DMS53 (cell line): Measurements from ENCODE around the gene SEMA6B.
"Not testable (repeated sequence)": the region's sequence is repeated elsewhere in the genome, so short reads cannot be mapped to it uniquely, and the experiment has no call there.

ENCODE experiments used
- DNase-seq: peaks from one replicate; lab custom pipeline; 2025; lab: John Stamatoyannopoulos, UW

The SEMA6B gene, protein sequence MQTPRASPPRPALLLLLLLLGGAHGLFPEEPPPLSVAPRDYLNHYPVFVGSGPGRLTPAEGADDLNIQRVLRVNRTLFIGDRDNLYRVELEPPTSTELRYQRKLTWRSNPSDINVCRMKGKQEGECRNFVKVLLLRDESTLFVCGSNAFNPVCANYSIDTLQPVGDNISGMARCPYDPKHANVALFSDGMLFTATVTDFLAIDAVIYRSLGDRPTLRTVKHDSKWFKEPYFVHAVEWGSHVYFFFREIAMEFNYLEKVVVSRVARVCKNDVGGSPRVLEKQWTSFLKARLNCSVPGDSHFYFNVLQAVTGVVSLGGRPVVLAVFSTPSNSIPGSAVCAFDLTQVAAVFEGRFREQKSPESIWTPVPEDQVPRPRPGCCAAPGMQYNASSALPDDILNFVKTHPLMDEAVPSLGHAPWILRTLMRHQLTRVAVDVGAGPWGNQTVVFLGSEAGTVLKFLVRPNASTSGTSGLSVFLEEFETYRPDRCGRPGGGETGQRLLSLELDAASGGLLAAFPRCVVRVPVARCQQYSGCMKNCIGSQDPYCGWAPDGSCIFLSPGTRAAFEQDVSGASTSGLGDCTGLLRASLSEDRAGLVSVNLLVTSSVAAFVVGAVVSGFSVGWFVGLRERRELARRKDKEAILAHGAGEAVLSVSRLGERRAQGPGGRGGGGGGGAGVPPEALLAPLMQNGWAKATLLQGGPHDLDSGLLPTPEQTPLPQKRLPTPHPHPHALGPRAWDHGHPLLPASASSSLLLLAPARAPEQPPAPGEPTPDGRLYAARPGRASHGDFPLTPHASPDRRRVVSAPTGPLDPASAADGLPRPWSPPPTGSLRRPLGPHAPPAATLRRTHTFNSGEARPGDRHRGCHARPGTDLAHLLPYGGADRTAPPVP

DNA sequence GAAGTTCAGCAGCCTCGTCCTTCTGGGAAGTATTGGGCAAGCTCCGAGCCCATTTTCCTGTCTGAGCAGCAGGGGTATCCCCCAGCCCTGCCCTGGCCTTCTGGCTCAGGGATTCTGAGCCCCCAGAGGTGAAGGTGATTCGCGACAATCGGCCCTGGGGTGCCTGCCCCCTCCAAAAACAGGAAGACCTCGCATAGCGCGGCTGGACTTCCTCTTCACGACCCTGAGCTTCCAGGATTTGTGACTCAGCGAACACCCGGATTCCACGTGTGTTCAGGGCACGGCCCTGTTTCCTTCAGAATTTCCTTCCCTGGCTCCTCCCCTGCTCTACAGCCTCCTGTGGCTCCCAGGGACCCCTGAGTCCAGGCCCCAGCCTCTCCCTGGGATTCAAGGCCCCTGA lies at the start of gene SEMA6B:
Gene SEMA6B (minus strand): TSS at position 116 of the 400 bp plus-strand sequence. CDS start 1,227 bp downstream, outside the sequence.
- DNase-seq = no peak

DNA sequence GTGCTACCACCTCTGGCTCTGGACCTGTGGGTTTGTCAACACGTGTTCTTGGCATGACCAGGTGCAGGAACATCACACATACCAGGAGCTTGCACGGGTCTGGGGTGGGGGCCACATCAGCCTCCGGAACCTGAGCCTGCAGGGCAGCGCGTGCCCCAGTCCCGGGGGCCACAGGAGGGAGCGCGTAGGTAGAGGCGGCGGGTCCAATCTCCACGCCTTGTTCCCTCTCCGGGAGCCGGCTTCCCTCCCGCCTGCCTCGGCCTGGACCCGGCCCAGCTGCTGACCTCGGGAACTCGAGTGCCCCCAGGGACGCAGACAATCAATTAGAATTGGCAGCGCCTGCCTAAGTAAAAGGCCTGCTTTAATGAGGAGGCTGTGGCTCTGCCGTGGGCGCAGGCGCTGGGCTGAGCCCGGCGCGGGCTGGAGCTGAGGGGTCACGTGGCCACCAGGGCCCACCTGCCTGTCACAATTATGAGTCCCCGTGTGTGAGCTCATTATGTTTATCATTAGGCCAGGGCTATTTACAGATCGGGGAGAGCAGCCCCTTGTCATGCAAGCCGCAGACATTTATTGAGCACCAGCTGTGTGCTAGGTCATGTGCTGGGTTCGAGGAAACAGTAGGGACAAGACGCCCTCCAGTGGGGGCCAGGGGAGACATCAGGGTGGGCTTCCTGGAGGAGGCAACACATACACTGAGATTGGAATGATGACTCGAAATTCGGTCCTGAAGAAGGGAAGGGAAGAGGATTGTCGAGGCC lies 47.6 kb upstream of the SEMA6B start:
- peak; percentile 63 for DNase-seq

DNA sequence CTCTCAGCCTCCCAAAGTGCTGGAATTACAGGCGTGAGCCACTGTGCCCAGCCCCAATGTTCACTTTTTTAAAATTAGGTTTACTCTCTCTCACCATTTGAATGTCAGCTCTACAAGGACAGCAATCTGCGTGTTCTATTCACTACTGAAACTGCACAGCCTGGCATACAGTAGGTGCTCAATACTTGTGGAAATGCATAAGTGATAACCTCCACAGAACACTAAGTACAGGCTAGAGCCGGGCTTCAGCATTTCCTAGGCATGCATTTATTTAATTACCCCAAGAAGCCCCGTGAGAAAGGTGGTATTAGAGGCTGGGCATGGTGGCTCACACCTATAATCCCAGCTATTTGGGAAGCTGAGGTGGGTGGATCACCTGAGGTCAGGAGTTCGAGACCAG lies 46.7 kb upstream of the SEMA6B start:
- DNase-seq = no peak

DNA sequence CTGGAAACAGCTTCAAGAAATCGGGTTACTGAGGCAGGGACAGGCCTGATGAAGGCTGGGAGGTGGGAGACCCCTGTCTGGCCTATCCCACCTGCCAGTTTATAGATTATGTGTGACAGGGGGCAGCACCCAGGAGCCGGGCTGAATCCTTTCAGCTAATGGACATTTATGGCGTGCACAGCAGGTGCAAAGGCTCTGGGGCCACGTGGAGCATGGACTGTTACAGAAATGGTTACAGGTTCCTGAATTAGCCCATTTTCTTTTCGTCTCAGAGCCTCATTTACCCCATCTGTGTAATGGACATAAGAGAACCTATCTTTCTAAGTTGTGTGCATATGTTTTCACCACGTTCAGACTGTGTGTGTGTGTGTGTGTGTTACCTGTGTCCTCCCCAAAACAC lies 45.4 kb upstream of the SEMA6B start:
- no peak for DNase-seq

DNA sequence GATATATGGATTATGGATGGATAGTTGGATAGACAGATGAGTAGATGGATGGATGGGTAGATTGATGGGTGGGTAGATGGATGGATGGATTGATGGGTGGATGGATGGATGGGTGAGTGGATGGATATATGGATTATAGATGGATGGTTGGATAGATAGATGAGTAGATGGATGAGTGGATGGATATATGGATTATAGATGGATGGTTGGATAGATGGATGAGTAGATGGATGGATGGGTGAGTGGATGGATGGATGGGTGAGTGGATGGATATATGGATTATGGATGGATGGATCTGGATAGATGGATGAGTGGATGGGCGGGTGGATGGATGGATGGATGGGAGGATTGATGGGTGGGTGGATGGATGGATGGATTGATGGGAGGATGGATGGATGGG lies 43.4 kb upstream of the SEMA6B start:
- no peak for DNase-seq

DNA sequence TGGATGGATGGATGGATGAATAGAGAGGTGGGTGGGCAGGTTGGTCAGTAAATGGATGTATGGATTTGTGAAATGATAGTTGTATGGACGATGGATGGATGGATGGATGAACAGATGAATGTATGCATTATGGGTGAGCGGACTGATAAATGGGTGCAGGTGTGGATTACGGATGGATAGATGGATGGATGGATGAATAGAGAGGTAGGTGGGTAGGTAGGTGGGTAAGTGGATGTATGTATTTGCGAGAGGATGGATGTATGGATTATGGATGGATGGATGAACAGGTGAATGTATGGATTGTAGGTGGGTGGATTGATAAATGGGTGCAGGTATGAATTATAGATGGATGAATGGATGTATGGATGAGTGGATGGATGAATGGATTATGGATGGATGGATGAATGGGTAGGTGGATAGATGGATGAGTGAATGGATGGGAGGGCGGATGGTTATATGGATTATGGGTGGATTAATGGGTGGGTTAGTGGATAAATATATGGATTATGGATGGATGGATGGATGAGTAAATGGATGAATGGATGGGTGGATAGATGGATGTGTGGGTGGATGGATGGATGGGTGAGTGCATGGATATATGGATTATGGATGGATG lies 42.8 kb upstream of the SEMA6B start:
- no peak for DNase-seq

DNA sequence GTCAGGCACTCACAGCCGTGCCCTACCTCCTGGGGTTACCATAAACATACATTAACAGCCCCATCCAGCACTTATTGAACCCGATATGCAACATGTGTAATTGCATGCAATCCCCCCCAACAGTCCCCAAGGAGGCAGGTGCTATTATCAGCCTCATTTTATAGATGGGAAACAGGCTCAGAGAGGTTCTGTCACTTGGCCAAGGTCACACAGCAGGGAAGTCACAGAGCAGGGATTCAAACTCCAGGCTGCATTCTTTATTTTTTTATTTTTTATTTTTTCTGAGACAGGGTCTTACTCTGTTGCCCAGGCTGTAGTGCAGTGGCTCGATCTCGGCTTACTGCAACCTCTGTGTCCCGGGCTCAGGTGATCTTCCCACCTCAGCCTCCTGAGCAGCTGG lies 41.4 kb upstream of the SEMA6B start:
- no peak for DNase-seq

DNA sequence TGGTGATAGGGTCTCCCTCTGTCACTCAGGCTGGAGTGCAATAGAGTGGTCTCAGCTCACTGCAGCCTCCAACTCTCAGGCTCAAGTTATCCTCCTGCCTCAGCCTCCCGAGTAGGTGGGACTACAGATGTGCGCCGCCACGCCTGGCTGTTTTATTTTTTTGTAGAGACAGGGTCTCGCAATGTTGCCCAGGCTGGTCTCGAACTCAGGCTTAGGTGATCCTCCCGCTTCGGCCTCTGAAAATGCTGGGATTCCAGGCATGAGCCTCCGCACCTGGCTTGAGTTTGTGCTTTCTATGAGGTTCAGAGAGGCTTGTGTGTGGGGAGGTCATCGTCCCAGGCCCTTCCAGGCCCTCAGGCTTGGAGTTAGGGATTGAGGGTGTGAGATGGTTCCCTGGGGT lies 40.6 kb upstream of the SEMA6B start:
- no peak for DNase-seq

DNA sequence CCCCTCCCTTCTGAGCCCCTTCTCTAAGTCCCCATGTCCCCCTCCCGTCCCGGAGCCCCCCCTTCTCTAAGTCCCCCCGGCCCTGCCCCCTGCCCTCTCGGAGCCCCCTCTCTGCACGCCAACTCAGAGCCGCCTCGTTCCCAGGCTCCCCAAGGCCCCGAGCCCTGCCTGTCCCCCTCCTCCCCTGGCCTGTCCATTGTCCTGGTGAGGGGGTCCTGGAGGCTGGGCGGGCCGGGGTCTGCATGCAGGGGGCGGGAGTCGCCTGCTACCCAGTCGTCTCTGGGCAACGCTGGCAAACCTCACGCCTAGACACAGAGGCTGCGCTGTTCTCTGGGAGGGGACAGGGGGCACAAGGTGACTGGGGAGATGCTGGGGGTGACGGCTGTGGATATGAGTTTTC lies 39.2 kb upstream of the SEMA6B start:
- no peak for DNase-seq

DNA sequence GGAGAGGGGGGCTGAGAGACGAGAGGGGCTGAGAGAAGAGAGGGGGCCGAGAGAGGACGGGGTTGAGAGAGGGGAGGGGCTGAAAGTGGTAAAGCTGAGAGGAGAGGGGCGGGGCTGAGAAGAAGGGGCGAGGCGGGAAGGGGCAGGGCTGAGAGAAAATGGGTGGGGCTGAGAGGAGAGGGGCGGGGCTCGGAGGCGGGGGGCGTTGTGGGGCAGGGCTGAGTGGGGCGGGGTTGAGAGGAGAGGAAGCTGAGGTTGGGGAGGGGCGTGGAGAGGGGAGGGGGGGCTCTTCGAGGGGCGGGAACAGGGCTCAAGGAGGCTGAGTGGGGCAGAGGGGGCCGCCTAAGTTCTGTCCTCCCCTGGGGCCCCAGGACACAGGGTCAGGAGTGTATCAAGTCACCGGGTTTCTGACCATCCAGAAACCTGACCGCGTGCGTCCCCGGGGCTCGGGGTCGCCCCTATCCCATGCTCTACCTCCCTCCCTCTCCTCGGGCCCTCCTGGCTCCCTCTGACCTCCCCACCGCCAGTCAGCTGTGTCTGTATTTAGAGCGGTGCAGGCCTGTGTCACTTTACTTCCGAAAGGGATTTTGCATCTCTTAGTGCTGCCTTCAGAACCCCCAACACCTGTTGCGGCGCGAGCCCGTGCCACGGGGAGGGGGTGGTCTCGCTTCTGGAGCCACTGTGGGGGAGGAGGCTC lies 38.6 kb upstream of the SEMA6B start:
- peak; percentile 61 for DNase-seq

DNA sequence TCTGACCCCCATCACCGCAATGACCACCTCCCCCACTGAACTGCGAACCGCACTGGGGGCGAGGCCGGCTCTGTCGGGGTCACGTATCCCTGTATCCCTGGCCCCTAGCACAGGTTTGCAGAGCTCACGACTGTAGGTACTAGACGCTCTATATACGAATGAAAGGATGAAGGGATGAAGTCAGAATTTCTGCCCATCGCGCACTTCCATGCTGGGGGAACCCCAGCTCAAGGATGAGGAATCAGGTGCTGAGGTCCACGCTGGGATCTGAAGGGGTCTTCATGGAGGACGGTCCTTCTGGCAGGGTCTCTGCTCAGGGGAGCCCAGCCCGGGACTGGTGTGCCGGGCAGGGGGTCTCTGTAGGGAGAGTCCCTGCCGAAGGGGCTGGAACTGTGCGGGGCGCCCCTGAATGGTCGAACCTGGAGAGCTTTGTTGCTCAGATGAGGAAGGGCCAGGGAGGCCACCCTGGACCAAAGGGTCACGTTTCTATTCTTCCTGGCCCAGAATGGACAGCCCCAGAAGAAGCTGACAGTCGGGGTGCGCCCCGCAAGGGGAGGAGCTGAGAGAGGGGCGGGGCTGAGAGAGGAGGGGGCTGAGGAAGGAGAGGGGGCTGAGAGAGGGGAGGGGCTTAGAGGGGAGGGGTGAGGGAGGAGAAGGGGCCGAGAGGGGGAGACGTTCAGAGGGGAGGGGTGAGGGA lies 37.9 kb upstream of the SEMA6B start:
- peak; percentile 29 for DNase-seq

DNA sequence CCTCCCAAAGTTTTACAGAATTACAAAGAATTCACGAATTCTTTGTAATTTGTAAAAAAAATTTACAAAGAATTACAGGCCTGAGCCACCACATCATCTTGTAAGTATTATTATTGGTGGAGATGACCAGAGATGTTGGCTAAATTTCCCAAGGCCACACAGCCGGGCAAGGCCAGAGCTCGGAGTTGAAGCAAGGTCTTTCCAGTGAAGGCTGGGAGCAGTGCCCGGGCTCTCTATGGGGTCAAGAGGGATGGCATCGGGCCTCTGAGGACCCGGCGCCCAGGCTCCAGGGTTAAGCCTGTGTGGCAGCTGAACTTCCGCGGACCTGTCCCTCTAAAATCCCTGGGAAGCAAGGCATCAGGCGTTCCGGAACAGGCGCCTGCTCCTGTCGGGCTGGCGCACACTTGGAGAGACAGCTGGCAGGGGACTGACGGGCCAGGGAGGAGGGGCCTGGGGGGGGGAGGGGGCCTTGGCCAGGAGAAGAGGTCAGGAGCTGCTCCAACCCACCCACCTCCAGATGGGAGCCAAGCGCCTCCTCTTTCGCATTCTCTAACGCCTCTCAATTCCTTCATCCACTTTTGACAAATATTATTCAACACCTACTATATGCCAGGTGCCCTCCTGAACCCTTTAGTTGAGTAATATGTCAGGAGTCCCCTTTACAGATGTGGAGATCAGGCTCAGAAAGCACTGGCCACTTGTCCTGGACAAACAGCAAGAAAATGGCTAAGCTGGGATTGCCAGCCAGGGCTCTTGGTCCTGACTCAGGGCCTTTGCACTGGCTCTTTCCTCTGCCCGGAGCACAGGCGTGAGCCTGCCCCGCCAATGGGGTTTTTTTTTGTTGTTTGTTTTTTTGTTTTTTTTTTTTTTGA lies 36.8 kb upstream of the SEMA6B start:
- no peak for DNase-seq

DNA sequence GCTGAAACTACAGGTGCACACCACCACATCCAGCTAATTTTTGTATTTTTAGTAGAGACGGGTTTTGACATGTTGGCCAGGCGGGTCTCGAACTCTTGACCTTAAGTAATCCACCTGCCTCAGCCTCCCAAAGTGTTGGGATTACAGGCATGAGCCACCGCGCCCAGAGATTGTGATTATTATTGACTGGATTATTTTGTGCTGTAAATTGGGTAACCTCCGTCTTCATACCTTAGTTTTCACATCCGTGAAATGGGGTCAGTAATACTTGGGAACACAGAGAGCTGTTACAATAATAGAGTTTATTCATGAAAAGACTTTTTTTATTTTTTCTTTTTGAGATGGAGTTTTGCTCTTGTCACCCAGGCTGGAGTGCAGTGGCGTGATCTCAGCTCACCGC lies 35.7 kb upstream of the SEMA6B start:
- not testable (repeated sequence) for DNase-seq

DNA sequence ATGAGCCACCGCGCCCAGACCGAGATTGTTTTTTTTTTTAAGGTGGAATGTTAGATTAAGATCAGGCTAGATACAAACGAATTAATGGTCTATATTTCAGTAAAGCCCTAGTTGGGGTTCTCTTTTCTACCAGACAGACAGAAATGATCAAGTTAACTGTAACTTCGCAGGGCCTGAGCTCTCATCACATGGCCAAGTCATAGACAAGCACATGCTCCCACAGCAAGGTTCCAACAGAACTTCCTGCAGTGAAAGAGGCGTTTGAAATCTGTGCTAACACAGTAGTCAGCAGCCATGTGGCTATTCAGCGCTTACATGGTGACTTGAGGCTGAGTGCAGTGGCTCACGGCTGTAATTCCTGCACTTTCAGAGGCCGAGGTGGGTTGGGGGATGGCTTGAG lies 34.7 kb upstream of the SEMA6B start:
- peak; percentile 35 for DNase-seq

DNA sequence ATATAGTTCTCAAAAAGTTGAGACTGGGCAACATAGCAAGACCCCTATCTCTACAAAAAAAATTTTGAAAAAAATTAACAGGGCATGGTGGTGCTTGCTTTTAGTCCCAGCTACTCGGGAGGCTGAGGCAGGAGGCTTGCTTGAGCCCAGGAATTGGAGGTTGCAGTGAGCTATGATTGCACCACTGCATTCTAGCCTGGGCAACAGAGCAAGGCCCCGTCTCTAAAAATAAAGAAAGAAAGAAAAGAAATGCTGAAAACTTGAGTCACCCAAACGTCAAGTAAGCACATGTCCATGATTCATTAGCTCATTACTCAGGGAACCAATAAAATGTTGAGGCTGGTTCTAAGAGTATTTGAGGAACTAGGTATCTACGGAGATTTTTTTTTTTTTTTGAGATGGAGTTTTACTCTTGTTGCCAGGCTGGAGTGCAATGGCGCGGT lies 33.9 kb upstream of the SEMA6B start:
- no peak for DNase-seq

DNA sequence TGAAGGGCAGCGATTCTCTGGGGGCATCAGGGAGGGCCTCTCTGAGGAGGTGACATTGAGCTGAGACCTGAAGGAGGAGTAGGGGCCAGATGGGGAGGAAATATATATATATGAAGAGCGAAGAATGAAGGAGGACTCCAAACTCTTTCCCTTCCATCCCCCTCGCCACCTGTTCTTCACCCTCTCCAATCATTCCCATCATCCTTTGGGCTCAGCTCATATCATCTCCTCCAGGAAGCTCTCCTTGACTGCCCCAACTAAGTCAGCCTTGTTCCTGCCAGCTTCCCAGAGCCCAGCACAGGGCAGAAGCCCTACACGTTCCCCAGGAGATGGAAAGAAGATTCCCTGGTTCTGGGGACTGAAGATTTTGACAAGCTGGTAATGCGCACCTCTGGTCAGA lies 33.0 kb upstream of the SEMA6B start:
- DNase-seq = no peak

DNA sequence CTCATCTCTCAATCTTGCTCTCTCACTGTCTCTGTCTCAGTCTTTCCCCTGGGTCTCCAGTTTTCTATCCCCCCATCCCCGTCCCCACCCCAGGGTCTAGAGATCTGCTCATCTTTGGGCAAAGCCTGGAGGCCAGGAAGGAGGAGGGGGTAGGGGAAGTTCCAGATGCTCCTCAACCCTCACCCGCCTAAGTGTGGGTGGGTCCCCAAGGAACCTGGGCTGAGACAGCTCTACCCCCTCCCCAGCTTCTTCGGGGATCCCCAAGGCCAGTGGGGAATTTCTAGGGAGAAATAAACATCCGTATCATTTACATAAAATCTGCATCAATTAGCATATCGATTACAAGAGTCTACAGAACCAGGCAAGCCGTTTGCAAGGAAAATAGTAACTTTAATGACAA lies 31.8 kb upstream of the SEMA6B start:
- no peak for DNase-seq

DNA sequence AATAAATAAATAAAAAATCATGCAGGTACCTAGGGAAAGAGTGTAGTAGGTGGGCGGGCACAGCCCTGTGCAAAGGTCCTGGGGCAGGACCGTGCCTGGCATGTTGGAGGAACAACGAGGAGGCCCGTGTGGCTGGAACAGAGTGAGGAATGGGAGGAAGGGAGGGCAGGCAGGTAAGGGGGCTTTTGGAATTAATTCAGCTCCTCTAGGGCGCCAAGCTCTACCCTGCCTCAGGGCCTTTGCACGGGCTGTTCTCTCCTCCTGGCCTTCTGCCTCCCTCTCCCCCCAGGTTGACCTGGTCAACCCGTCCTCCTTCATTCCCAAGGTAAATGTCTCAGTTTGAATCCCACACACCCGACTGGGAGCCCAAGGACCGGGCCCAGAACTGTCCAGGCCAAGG lies 31.1 kb upstream of the SEMA6B start:
- DNase-seq = no peak

DNA sequence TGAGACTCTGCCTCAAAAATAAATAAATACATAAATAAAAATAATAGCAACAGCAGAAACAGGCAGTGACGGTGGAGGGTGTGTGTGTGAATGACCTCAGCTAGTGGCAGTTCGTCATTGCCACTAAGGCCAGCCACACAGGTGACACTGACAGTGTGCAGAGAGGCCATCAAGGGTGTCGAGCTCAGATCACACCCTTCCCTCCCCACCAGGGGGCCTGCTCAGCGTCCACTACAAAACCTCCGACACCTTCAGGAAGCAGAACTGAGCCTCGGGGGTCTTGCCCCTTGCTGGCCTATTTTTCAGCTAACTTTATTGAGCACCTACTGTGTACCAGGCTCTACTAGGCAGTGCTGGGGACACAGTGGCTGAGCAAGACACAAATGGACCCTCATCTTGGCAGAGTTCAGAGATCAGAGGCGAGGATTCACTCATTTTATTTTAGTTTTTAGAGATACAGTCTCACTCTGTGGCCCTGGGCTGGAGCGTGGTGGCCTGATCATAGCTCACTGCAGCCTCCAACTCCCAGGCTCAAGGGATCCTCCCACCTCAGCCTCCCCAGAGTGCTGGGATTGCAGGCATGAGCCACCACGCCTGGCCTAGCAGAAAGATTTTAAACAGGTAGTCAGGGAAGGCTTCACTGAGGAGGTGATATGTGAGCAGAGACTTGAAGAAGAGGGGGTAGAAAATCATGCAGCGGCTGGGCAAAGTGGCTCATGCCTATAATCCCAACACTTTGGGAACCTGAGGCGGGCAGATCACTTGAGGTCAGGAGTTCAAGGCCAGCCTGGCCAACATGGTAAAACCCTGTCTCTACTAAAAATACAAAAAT lies 30.3 kb upstream of the SEMA6B start:
- peak; percentile 66 for DNase-seq
